ENCODE results near the gene S100A3. TPM values are rescaled to one million over a fixed set of nuclear protein-coding genes. Genes with fewer than 3 reads are reported as not detected.

Gene S100A3
- total and polyA plus RNA-seq, 12 donors, result 0.30 to 6.3 (median 2.5) TPM; not detected in 6

- Histone ChIP-seq H3K27ac (peak overlapping the region in 7 of 10 donors; percentile 18 to 78 (median 45)), H3K4me1 (peaks cover under 1 to 28% (median 11%) of the 10 kb centered on the region in 9 donors)
- intact Hi-C loops (cut with DNase I), result loop anchor here in 9 of 10 donors (2.0 to 10.0 kb wide), 10 partner anchors 34 to 221 kb away; partner anchors contain the start of genes S100A14 (in 4 of the 9), ILF2 (in 1 of the 9), NPR1 (in 1 of the 9) and SNAPIN (in 1 of the 9)
These were observed 24.3 kb upstream of the S100A3 start for GRCh38 chr1:153573351-153573750.

GRCh38 chr1:153572569-153573015 lies 23.5 kb upstream of the S100A3 start:
- intact Hi-C loops (cut with DNase I), result loop anchor here in 9 of 10 donors (1.0 to 10.0 kb wide), 11 partner anchors 35 to 220 kb away; partner anchors contain the start of genes S100A14 (in 4 of the 9), ILF2 (in 1 of the 9), NPR1 (in 1 of the 9) and SNAPIN (in 1 of the 9)

More at GRCh38 chr1:153573351-153573750, 24.3 kb upstream of the S100A3 start:
- DNase-seq (no peak), ATAC-seq (no peak)
- Histone ChIP-seq H3K27me3 (no peaks in the 10 kb centered on the region), H3K36me3 (no peaks in the 10 kb centered on the region), H3K9me3 (no peaks in the 10 kb centered on the region), H3K4me3 (no peak overlapping the region)
- no peak for TF ChIP-seq CTCF (IDR thresholded peaks at IDR 0.05)
- whole genome bisulfite sequencing, 2 donors, result 79 to 80% methylated on average over 3 of the region's 3 CpGs

GRCh38 chr1:153571706-153572105 lies 22.6 kb upstream of the S100A3 start:
- Histone ChIP-seq H3K4me3 (no peak overlapping the region), H3K4me1 (peaks cover 14 to 44% (median 28%) of the 10 kb centered on the region in 9 donors), H3K9me3 (no peaks in the 10 kb centered on the region), H3K36me3 (no peaks in the 10 kb centered on the region), H3K27me3 (no peaks in the 10 kb centered on the region), H3K27ac (peak overlapping the region in 3 of 10 donors; percentile 50 to 78 (median 55))
- DNase-seq, result no peak
- 66 to 76% methylated on average over 7 of the region's 7 CpGs for WGBS, 2 donors
- intact Hi-C loops (cut with DNase I), result loop anchor here in 9 of 10 donors (1.0 to 10.0 kb wide), 11 partner anchors 36 to 219 kb away; partner anchors contain the start of genes S100A14 (in 4 of the 9), ILF2 (in 1 of the 9), NPR1 (in 1 of the 9) and SNAPIN (in 1 of the 9)
- TF ChIP-seq CTCF (IDR thresholded peaks at IDR 0.05), result no peak
- no peak for ATAC-seq

More at GRCh38 chr1:153572569-153573015, 23.5 kb upstream of the S100A3 start:
- Histone ChIP-seq H3K4me1 (peaks cover 5 to 35% (median 19%) of the 10 kb centered on the region in 9 donors), H3K36me3 (no peaks in the 10 kb centered on the region), H3K9me3 (no peaks in the 10 kb centered on the region), H3K27me3 (no peaks in the 10 kb centered on the region), H3K27ac (peak overlapping the region in 7 of 10 donors; percentile 18 to 78 (median 45)), H3K4me3 (no peak overlapping the region)
- TF ChIP-seq CTCF (IDR thresholded peaks at IDR 0.05), result peak; percentile 67 to 93 (median 80)
- DNase-seq (peak; percentile 77 to 83), ATAC-seq (peak; percentile 87 to 92 (median 91))
- 15% methylated on average over 3 of the region's 3 CpGs for WGBS, 2 donors

GRCh38 chr1:153570874-153571273 lies 21.8 kb upstream of the S100A3 start:
- no peaks in the 10 kb centered on the region for H3K27me3 ChIP-seq
- 93 to 95% methylated on average over 5 of the region's 5 CpGs for WGBS, 2 donors
- peaks cover 21 to 52% (median 34%) of the 10 kb centered on the region in 9 donors for H3K4me1 ChIP-seq
- H3K4me3 ChIP-seq, result no peak overlapping the region
- DNase-seq (no peak), ATAC-seq (no peak)
- no peaks in the 10 kb centered on the region for H3K36me3 ChIP-seq
- no peaks in the 10 kb centered on the region for H3K9me3 ChIP-seq
- TF ChIP-seq CTCF (IDR thresholded peaks at IDR 0.05), result no peak
- H3K27ac ChIP-seq, result no peak overlapping the region
- intact Hi-C loops (cut with DNase I), result loop anchor here in 8 of 10 donors (5.0 to 10.0 kb wide), 8 partner anchors 36 to 219 kb away; partner anchors contain the start of genes S100A14 (in 3 of the 8), ILF2 (in 1 of the 8), NPR1 (in 1 of the 8) and SNAPIN (in 1 of the 8)

All from heart right ventricle (tissue), 16 donors.